ENCODE results near the gene CYSRT1.

Gene CYSRT1

GRCh38 chr9:137191245-137191644 lies 33.7 kb upstream of the CYSRT1 start:
- no peak for DNase-seq

GRCh38 chr9:137191691-137192447 lies 33.1 kb upstream of the CYSRT1 start:
- DNase-seq: no peak

- DNase-seq: no peak
These were observed 32.6 kb upstream of the CYSRT1 start for GRCh38 chr9:137192448-137192780.

- DNase-seq: no peak
These were observed 32.1 kb upstream of the CYSRT1 start for GRCh38 chr9:137192859-137193258.

- no peak for DNase-seq
These were observed 31.2 kb upstream of the CYSRT1 start for GRCh38 chr9:137193771-137194170.

- DNase-seq: no peak
These were observed 30.6 kb upstream of the CYSRT1 start for GRCh38 chr9:137194388-137194787.

GRCh38 chr9:137194909-137195308 lies 30.1 kb upstream of the CYSRT1 start:
- DNase-seq: no peak

- DNase-seq: no peak
These were observed 29.3 kb upstream of the CYSRT1 start for GRCh38 chr9:137195525-137196220.

GRCh38 chr9:137198051-137198901 lies 26.7 kb upstream of the CYSRT1 start:
- no peak for DNase-seq

GRCh38 chr9:137198902-137199283 lies 26.1 kb upstream of the CYSRT1 start:
- no peak for DNase-seq

GRCh38 chr9:137199411-137200121 lies 25.4 kb upstream of the CYSRT1 start:
- DNase-seq: no peak

GRCh38 chr9:137200311-137201204 lies 24.4 kb upstream of the CYSRT1 start, which contains the start of gene TPRN:
TPRN (minus strand) TSS chr9:137200741; CDS start chr9:137200711, 30 bp downstream.
- DNase-seq: peak; percentile 95

GRCh38 chr9:137201205-137201868 lies 23.6 kb upstream of the CYSRT1 start:
- no peak for DNase-seq

- no peak for DNase-seq
These were observed 22.0 kb upstream of the CYSRT1 start for GRCh38 chr9:137202966-137203365.

- DNase-seq: no peak
These were observed 20.2 kb upstream of the CYSRT1 start for GRCh38 chr9:137204731-137205125.

- peak; percentile 13 for DNase-seq
These were observed 19.6 kb upstream of the CYSRT1 start, which contains the start of the genes NDOR1 and TMEM203 for GRCh38 chr9:137205126-137206069. NDOR1 (plus strand) TSS chr9:137205700; CDS start chr9:137205778, 78 bp downstream. TMEM203 (minus strand) TSS chr9:137205648; CDS start chr9:137205414, 234 bp downstream.

GRCh38 chr9:137206602-137207001 lies 18.4 kb upstream of the CYSRT1 start:
- DNase-seq: no peak

GRCh38 chr9:137211532-137211931 lies 13.4 kb upstream of the CYSRT1 start:
- no peak for DNase-seq

- no peak for DNase-seq
These were observed 12.5 kb upstream of the CYSRT1 start for GRCh38 chr9:137212520-137212919.
